ENCODE data around the gene WDR31.
"Not testable (repeated sequence)": the region's sequence is repeated elsewhere in the genome, so short reads cannot be mapped to it uniquely, and the experiment has no call there.

Gene WDR31

GRCh38 chr9:113302792-113303418 lies 37.2 kb downstream of the WDR31 start, which contains the start of gene RNF183:
Gene RNF183, minus strand, starts transcription at chr9:113303376. Its CDS starts 5,192 bp downstream, at chr9:113298184.
- no peak for DNase-seq (ENCODE audit: low read depth, low spot score)
- no peak within 1 kb of the TSS for H3K4me3 ChIP-seq (ENCODE audit: low read length)

GRCh38 chr9:113301548-113301947 lies 38.5 kb downstream of the WDR31 start:
- no peak for DNase-seq (ENCODE audit: low read depth, low spot score)
- H3K4me3 ChIP-seq (ENCODE audit: low read length): no peak overlapping the region

GRCh38 chr9:113299800-113300292 lies 40.2 kb downstream of the WDR31 start:
- no peak overlapping the region for H3K4me3 ChIP-seq (ENCODE audit: low read length)
- no peak for DNase-seq (ENCODE audit: low read depth, low spot score)

- no peak overlapping the region for H3K4me3 ChIP-seq (ENCODE audit: low read length)
- no peak for DNase-seq (ENCODE audit: low read depth, low spot score)
These were observed 40.9 kb downstream of the WDR31 start for GRCh38 chr9:113298924-113299770.

GRCh38 chr9:113298311-113298710 lies 41.8 kb downstream of the WDR31 start:
- H3K4me3 ChIP-seq (ENCODE audit: low read length): no peak overlapping the region
- no peak for DNase-seq (ENCODE audit: low read depth, low spot score)

GRCh38 chr9:113296796-113297558 lies 43.1 kb downstream of the WDR31 start:
- no peak for DNase-seq (ENCODE audit: low read depth, low spot score)

GRCh38 chr9:113296247-113296646 lies 43.8 kb downstream of the WDR31 start:
- H3K4me3 ChIP-seq (ENCODE audit: low read length); DNase-seq (ENCODE audit: low read depth, low spot score): not testable (repeated sequence)

More at GRCh38 chr9:113296796-113297558, 43.1 kb downstream of the WDR31 start:
- H3K4me3 ChIP-seq (ENCODE audit: low read length): no peak overlapping the region

GRCh38 chr9:113293285-113293878 lies 46.7 kb downstream of the WDR31 start:
- no peak overlapping the region for H3K4me3 ChIP-seq (ENCODE audit: low read length)
- no peak for DNase-seq (ENCODE audit: low read depth, low spot score)

- H3K4me3 ChIP-seq (ENCODE audit: low read length): no peak overlapping the region
- no peak for DNase-seq (ENCODE audit: low read depth, low spot score)
These were observed 49.9 kb downstream of the WDR31 start for GRCh38 chr9:113290052-113290607.

GRCh38 chr9:113289091-113289490 lies 51.0 kb downstream of the WDR31 start:
- no peak overlapping the region for H3K4me3 ChIP-seq (ENCODE audit: low read length)
- DNase-seq (ENCODE audit: low read depth, low spot score): no peak

- no peak for DNase-seq (ENCODE audit: low read depth, low spot score)
- H3K4me3 ChIP-seq (ENCODE audit: low read length): no peak overlapping the region
These were observed 58.7 kb downstream of the WDR31 start for GRCh38 chr9:113281356-113281755.

- DNase-seq (ENCODE audit: low read depth, low spot score): no peak
- H3K4me3 ChIP-seq (ENCODE audit: low read length): no peak overlapping the region
These were observed 61.2 kb downstream of the WDR31 start for GRCh38 chr9:113278840-113279239.

- H3K4me3 ChIP-seq (ENCODE audit: low read length): peak within 1 kb of the TSS; percentile 83
- peak; percentile 95 for DNase-seq (ENCODE audit: low read depth, low spot score)
These were observed 64.6 kb downstream of the WDR31 start, which contains the start of the genes CDC26 and PRPF4 for GRCh38 chr9:113275157-113276131. Gene CDC26, minus strand, starts transcription at chr9:113275572. Its CDS starts 3,065 bp downstream, at chr9:113272507. Gene PRPF4, plus strand, starts transcription at chr9:113275658. Its CDS starts 86 bp downstream, at chr9:113275744.

GRCh38 chr9:113274474-113275156 lies 65.5 kb downstream of the WDR31 start:
- DNase-seq (ENCODE audit: low read depth, low spot score): peak; percentile 69
- peak overlapping the region; percentile 83 for H3K4me3 ChIP-seq (ENCODE audit: low read length)

- DNase-seq (ENCODE audit: low read depth, low spot score): no peak
- no peak overlapping the region for H3K4me3 ChIP-seq (ENCODE audit: low read length)
These were observed 70.2 kb downstream of the WDR31 start for GRCh38 chr9:113269871-113270270.

- no peak for DNase-seq (ENCODE audit: low read depth, low spot score)
These were observed 70.7 kb downstream of the WDR31 start for GRCh38 chr9:113269355-113269754.

More at GRCh38 chr9:113269355-113269754, 70.7 kb downstream of the WDR31 start:
- H3K4me3 ChIP-seq (ENCODE audit: low read length): no peak overlapping the region

Data from Jurkat, Clone E6-1 (cell line).